Retinal pigment epithelial cell (primary cell): Measurements from ENCODE around the gene BTLA.

Experiments used
- DNase-seq: peaks from one replicate; pipeline ENCODE4 v3.0.0-alpha.2; 2010; ENCODE audit warnings: low read depth
- H3K4me3 ChIP-seq: 2 replicates; pipeline ENCODE4 v1.5.1; 2011; ENCODE audit warnings: mild to moderate bottlenecking, low read length, control low read depth, moderate library complexity
- TF ChIP-seq, protein P1 (sequence below): conservative IDR thresholded peaks from 2 replicates; pipeline ENCODE4 v1.5.1; 2011; ENCODE audit warnings: low read depth, low read length, control low read depth, inconsistent platforms

BTLA gene

DNA sequence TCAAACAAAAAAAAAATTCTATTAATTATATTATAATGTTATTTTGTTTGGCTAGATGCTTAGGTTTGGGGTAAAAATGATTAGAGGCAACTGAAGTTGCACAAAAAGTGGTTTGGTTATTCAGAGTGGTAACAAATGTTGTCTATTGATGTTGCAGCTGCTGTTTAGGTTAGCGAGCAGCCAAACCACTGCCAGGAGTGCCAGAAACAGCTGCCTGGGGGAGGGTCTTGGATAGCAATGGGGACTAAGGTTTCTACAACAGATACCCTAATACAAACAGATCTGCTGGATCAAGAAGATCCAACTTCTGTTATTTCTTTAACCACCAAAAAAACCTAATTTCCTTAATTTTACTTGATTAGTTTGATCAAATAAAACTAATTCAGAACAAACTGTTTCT is 26.6 kb downstream of the BTLA start:
- H3K4me3 ChIP-seq, result no peak overlapping the region
- TF ChIP-seq, protein P1, sequence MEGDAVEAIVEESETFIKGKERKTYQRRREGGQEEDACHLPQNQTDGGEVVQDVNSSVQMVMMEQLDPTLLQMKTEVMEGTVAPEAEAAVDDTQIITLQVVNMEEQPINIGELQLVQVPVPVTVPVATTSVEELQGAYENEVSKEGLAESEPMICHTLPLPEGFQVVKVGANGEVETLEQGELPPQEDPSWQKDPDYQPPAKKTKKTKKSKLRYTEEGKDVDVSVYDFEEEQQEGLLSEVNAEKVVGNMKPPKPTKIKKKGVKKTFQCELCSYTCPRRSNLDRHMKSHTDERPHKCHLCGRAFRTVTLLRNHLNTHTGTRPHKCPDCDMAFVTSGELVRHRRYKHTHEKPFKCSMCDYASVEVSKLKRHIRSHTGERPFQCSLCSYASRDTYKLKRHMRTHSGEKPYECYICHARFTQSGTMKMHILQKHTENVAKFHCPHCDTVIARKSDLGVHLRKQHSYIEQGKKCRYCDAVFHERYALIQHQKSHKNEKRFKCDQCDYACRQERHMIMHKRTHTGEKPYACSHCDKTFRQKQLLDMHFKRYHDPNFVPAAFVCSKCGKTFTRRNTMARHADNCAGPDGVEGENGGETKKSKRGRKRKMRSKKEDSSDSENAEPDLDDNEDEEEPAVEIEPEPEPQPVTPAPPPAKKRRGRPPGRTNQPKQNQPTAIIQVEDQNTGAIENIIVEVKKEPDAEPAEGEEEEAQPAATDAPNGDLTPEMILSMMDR, result no peak
- DNase-seq, result no peak

DNA sequence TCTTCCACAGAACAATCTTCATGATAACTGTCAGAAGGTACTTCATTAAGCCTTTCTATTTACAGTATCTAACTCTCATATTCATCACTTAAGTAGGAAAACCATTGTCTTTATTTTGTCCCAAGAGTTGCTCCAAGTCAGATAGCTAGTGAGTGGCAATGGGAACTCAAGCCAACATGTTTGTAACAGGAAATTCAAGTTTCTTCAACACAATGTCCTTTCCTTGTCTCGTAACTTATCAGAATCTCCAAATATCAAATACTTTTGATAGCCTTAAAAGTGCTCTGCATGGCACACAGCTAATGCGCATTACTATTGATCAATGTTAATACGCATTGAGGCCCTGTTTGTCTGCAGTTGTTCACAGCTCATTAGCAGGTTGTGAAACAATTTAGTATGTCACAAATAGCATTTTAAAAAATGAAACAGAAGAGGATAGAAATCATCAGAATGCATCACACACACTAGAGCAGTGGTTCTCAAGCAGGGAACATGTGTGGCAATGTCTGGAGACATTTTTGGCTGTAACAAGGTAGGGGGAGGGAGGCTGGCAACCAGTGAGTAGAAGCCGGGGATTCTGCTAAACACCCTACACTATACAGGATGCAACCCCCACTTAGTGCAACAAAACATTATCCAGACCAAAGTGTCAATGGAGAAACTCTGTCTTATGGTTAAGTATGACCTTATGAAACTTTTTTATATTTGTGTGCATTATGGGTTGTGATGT is 27.5 kb downstream of the BTLA start:
- TF ChIP-seq, protein P1, result no peak
- H3K4me3 ChIP-seq, result no peak overlapping the region
- no peak for DNase-seq

DNA sequence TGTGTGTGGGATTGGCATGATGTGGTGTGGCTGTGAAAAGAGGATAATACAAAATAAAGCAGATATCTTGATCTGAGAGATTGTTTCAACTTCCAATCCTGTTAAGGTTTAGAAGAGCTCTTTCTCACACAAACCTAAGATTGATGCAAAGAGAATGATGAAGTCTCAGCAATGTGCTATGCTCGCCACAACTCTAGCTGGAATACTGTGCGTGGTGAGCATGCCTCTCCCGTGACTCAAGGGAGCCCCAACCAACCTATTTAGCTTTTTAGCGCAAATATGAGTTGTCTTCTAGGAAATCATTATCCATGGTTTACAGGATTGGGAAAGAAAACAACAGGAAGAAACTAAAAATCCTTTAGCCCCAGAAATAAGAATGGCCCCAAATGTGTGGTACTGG is 28.5 kb downstream of the BTLA start:
- no peak for DNase-seq
- no peak overlapping the region for H3K4me3 ChIP-seq
- TF ChIP-seq, protein P1, result no peak

DNA sequence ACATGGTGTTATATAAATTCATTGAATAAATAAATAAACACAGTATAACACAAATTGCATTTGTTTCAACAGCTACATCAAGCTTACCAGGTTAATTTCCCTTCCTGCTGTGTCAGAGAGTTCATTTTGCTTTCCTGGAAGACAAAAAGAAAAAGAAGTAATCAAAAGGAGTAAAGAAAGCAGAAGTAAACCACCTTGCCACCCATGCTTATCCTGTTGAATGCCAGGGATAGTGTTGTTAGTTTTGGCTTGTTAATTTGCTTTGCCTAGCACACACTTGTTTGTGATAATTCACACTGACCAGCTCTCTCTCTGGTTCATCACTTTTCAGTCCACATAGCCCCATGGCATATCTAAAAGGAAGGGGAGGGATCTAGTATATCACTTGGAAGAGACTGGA is 29.6 kb downstream of the BTLA start:
- TF ChIP-seq, protein P1, result no peak
- H3K4me3 ChIP-seq, result no peak overlapping the region
- no peak for DNase-seq

DNA sequence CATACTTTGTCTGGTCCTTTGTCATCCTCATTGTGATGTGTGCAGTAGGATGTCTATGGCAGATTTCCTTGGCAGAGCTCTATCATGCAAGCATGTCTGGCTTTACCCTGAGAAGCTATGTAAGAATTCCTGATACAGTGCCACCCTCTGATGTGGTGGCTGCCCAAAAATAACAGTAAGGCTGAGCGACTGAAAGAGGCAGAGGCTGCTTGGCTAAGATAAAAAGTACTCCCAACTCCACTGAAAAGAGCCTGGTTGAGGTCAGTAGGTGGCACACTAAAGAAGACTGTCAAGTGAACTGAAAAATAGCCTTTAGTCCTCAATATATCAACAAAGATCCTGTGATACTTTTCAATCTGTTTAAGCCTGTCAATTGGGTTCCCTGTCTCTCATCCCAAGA is 31.7 kb downstream of the BTLA start:
- DNase-seq, result no peak
- H3K4me3 ChIP-seq, result no peak overlapping the region
- TF ChIP-seq, protein P1, result no peak

DNA sequence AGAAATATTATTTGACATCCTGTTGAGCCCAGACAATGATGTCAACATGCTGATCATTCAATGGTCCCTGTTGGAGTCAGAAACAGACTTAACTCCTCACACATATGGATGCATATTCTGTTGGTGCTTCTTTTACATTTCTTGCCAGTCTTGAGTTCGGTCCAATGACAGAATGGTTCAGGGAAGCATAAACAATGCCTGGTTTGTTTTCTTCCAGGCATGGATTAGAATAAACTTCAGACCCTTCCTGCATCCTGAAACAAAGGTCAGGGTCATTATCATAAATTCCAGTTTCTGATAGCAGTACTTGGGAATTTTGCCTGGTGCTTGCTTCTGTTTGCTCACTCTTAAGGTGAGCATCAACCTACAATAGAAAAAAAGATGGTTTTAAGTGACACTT is 33.3 kb downstream of the BTLA start:
- no peak overlapping the region for H3K4me3 ChIP-seq
- DNase-seq, result no peak
- TF ChIP-seq, protein P1, result no peak

DNA sequence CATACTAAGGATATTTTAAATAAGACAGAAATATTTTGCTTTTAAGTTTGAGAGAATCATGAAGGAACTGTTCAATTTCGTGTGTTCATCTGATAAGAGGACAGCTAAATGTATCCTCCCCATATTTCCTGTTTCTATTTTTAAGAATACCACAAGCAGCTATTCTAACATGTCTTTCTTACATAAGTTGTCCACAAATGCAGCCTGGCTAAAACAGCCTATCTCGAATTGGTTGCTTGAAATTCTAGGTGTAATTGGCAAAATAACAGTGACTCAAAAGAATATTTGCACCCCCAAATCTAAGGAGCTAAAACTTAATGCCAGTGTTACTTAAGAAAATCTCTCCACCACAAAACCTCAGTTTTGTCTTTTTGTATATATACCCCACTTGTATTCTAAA is 35.0 kb downstream of the BTLA start:
- no peak for DNase-seq
- H3K4me3 ChIP-seq, result no peak overlapping the region
- TF ChIP-seq, protein P1, result no peak
